Measurements from ENCODE around the gene POU4F3. TPM values are rescaled to one million over a fixed set of nuclear protein-coding genes. Genes with fewer than 3 reads are reported as not detected.

Gene POU4F3
- total RNA-seq, 1 experiment from 2014 or later = not detected

- no peaks in the 10 kb centered on the region for H3K36me3 Mint-ChIP-seq
- POLR2A ChIA-PET = no interaction called here
- no peak overlapping the region for H3K27ac Mint-ChIP-seq
- peaks cover 13% of the 10 kb centered on the region for H3K27me3 Mint-ChIP-seq (ENCODE audit: low read depth)
- CTCF ChIA-PET = no interaction called here
- no peaks in the 10 kb centered on the region for H3K4me1 Mint-ChIP-seq
- ATAC-seq (no peak), DNase-seq (ENCODE audit: low spot score) (no peak)
- TF ChIP-seq EMX1 (CRISPR knock-in tag; IDR thresholded peaks at IDR 0.05) = no peak
- TF ChIP-seq ZNF423 (CRISPR knock-in tag; IDR thresholded peaks at IDR 0.05) = no peak
- no peak for TF ChIP-seq TEAD4 (CRISPR knock-in tag; IDR thresholded peaks at IDR 0.05)
- TF ChIP-seq USF2 (CRISPR knock-in tag; IDR thresholded peaks at IDR 0.05) = no peak
- no peak for TF ChIP-seq KAT7 (CRISPR knock-in tag; IDR thresholded peaks at IDR 0.05; ENCODE audit: borderline replicate concordance)
- TF ChIP-seq SP1 (CRISPR knock-in tag; conservative IDR thresholded peaks at IDR 0.05) = no peak
- peaks cover 4% of the 10 kb centered on the region; the same call in 1 of the 2 replicates for H3K9me3 Mint-ChIP-seq
- H3K4me3 Mint-ChIP-seq = no peak overlapping the region
Observed at GRCh38 chr5:146380714-146381113, 42.1 kb downstream of the POU4F3 start.

- ChIA-PET POLR2A (interaction anchor here (0.6 kb wide), 1 partner anchor 75 kb away, joined by 5 read pairs; no protein-coding TSS in a partner anchor), CTCF (interaction anchor here (1.0 to 1.8 kb wide), 4 partner anchors 11 to 81 kb away, joined by 3 to 5 read pairs (median 4); no protein-coding TSS in a partner anchor)
- no peaks in the 10 kb centered on the region for H3K4me1 Mint-ChIP-seq
- H3K4me3 Mint-ChIP-seq = no peak overlapping the region
- H3K9me3 Mint-ChIP-seq = peaks cover 4% of the 10 kb centered on the region; the same call in 1 of the 2 replicates
- TF ChIP-seq ATF2 (CRISPR knock-in tag; IDR thresholded peaks at IDR 0.05; ENCODE audit: borderline replicate concordance, low read depth) = no peak
- TF ChIP-seq TCF7 (CRISPR knock-in tag; IDR thresholded peaks at IDR 0.05; ENCODE audit: low read depth) = no peak
- no peak for TF ChIP-seq E2F5 (CRISPR knock-in tag; IDR thresholded peaks at IDR 0.05)
- no peak overlapping the region for H3K27ac Mint-ChIP-seq
- ATAC-seq = no peak
- H3K36me3 Mint-ChIP-seq = no peaks in the 10 kb centered on the region
- no peaks in the 10 kb centered on the region for H3K27me3 Mint-ChIP-seq (ENCODE audit: low read depth)
- no peak for DNase-seq (ENCODE audit: low spot score)
Observed at GRCh38 chr5:146388386-146388785, 49.7 kb downstream of the POU4F3 start.

GRCh38 chr5:146390469-146390868 lies 51.8 kb downstream of the POU4F3 start:
- no peak overlapping the region for H3K27ac Mint-ChIP-seq
- TF ChIP-seq ATF1 (CRISPR knock-in tag; IDR thresholded peaks at IDR 0.05) = no peak
- peak; percentile 51 for TF ChIP-seq CTCF (IDR thresholded peaks at IDR 0.05)
- TF ChIP-seq NFYB (CRISPR knock-in tag; conservative IDR thresholded peaks at IDR 0.05; ENCODE audit: low read depth) = no peak
- peaks cover 7% of the 10 kb centered on the region for H3K4me1 Mint-ChIP-seq
- H3K36me3 Mint-ChIP-seq = no peaks in the 10 kb centered on the region
- DNase-seq (ENCODE audit: low spot score) (peak; percentile 62), ATAC-seq (peak; percentile 91)
- ChIA-PET POLR2A (no interaction called here), CTCF (interaction anchor here (0.8 to 2.4 kb wide), 14 partner anchors 9 to 89 kb away, joined by 3 to 8 read pairs (median 5); partner anchors contain the start of gene POU4F3)
- no peak overlapping the region for H3K4me3 Mint-ChIP-seq
- no peaks in the 10 kb centered on the region for H3K9me3 Mint-ChIP-seq
- H3K27me3 Mint-ChIP-seq (ENCODE audit: low read depth) = no peaks in the 10 kb centered on the region

Other genes starting within 250 kb of the POU4F3 start
- 0.30 to 0.77 TPM (median 0.55 TPM) in 3 replicates for gene PLAC8L1, start 233.3 kb upstream of the POU4F3 start, total RNA-seq (2021)
- 248 to 270 TPM (median 264 TPM) in 3 replicates for gene LARS1, start 156.2 kb upstream of the POU4F3 start, total RNA-seq (2021)
- gene RBM27, start 135.2 kb upstream of the POU4F3 start, total RNA-seq (2021) = 29.4 to 32.6 TPM (median 29.8 TPM) in 3 replicates
- gene TCERG1, start 108.5 kb downstream of the POU4F3 start, total RNA-seq (2021) = 98.2 to 117 TPM (median 107 TPM) in 3 replicates
- not detected in 3 replicates for gene GPR151, start 177.4 kb downstream of the POU4F3 start, total RNA-seq (2021)

Data from WTC11 (cell line).